ENCODE measurements around the gene ZNF177.
"Not testable (repeated sequence)": the region's sequence is repeated elsewhere in the genome, so short reads cannot be mapped to it uniquely, and the experiment has no call there.

Gene ZNF177

GRCh38 chr19:9362905-9363304, at the start of gene ZNF177:
TSS of gene ZNF177 (plus strand) at chr19:9363013. CDS start at chr19:9378312, 15,299 bp downstream.
- DNase-seq = no peak

- DNase-seq = no peak
These were observed 49.1 kb upstream of the ZNF177 start for GRCh38 chr19:9313756-9314155.

DNA sequence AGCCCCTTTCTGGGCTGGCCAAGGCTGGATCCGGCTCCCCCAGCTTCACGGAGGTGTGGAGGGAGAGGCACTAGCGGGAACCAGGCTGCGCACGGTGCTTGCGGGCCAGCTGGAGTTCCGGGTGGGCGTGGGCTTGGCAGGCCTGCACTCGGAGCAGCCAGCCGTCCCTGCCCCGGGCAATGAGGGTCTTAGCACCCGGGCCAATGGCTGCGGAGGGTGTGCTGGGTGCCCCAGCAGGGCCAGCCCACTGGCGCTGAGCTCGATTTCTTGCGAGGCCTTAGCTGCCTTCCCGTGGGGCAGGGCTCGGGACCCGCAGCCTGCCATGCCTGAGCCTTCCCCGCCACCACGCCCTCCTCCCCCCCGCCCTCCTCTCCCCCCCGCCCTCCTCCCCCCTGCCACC, 41.5 kb upstream of the ZNF177 start:
- no peak for DNase-seq

DNA sequence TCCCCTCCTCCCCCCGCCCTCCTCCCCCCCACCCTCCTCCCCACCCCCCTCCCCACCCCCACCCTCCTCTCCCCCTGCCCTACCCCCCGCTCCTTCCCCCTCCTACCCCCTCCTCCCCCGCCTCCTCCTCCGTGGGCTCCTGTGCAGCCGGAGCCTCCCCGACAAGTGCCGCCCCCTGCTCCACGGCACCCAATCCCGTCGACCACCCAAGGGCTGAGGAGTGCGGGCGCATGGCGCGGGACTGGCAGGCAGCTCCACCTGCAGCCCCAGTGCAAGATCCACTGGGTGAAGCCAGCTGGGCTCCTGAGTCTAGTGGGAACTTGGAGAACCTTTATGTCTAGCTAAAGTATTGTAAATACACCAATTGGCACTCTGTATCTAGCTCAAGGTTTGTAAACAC, 41.1 kb upstream of the ZNF177 start:
- DNase-seq = not testable (repeated sequence)

DNA sequence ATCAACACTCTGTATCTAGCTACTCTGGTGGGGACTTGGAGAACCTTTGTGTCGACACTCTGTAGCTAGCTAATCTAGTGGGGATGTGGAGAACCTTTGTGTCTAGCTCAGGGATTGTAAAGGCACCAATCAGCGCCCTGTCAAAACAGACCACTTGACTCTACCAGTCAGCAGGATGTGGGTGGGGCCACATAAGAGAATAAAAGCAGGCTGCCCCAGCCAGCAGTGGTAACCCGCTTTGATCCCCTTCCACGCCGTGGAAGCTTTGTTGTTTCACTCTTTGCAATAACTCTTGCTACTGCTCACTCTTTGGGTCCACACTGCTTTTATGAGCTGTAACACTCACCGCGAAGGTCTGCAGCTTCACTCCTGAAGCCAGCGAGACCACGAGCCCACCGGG, 40.6 kb upstream of the ZNF177 start:
- DNase-seq = not testable (repeated sequence)

GRCh38 chr19:9323557-9323918, 39.3 kb upstream of the ZNF177 start:
- DNase-seq = peak; percentile 76

DNA sequence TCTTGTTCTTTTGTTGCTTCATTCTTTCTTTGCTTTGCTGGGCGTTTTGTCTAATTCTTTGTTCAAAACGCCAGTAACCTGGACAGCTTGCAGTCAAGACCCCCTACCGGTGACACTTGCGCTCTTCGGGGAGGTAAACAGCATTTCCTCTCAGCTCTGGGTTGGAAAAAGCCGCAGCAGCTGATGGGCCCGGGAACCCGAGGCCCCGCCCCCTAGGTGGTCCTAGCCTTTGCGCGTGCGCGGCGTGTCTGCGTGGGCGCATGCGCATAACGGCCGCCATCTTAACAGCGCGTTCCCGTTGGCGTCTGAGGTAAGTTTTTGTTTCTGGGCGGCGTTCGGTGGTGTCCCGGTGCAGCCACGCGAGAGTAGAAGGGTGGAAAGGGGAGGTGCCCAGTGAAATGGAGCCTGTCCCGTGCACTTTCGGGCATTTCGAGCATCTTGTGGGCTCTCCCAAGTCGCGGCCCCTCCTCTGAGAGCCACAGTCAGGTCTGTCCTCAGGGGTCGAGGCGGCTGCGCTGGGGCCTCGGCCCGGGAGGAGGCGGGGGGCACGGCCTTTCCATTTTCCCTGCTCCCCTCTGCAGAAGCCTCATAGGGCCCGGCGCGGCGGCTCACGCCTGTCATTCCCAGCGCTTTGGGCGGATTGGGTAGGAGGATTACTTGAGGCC, 38.8 kb upstream of the ZNF177 start, which contains the start of gene ZNF559:
ZNF559 (plus strand) TSS at position 261 of the 665 bp plus-strand sequence. CDS start 14,371 bp downstream, outside the sequence.
- peak; percentile 94 for DNase-seq

- no peak for DNase-seq
These were observed 38.2 kb upstream of the ZNF177 start for GRCh38 chr19:9324584-9324962.

GRCh38 chr19:9329999-9330398, 32.8 kb upstream of the ZNF177 start:
- no peak for DNase-seq

- DNase-seq = no peak
These were observed 20.1 kb upstream of the ZNF177 start for GRCh38 chr19:9342610-9343304.

DNA sequence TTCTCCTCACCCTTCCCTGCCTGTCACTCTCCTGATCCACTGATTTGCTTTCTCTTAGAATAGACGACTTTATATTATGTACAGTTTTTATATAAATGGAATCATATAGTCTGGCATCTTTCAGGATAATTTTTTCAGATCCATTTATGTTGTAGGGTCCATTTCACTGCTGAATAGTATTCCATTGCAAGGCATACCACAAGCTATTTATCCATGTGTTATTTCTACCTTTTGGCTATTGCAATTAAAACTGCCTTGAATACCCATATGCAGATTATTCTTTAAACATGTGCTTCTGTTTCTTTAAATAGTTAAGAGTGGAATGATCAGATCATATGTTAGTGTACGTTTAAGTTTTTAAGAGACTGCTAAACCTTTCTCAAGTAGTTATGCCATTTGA, 17.8 kb upstream of the ZNF177 start:
- no peak for DNase-seq

DNA sequence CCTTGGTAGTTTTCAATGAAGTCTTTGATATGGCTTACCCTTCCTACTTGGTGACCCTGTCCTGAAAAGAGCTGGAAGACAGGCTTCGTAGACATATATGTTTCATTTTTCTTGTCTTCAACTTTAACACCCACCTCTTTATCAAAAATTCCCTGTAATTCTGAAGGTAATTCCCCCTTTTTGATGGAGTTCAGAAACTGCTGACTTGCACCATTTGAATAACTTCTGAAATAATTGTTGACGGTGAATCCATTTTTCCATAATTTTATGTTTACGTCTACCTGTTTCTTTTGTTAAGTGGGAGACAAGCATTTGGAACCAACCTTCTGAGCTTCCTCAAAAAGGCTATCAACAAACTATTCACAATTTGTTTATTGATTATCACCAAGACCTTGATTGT, 14.6 kb upstream of the ZNF177 start:
- DNase-seq = no peak

DNA sequence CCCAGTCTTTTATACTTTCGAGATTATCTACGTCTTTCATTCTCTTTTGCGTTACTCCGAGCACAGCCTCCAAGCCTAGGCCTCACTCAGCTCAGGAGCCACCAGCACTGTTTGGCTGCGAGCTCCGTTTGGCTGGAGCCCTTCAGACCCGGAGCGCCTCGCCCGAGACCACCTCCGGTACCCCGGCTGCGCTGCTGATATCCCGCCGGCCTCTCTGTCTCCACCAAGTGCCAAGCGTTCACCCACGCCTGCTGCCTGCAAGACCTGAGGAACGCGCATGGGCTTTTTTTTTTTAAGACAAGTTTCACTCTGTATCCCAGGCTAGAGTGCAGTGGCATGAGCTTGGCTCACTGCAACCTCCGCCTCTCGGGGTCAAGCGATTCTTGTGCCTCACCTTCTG, 14.1 kb upstream of the ZNF177 start:
- DNase-seq = no peak

DNA sequence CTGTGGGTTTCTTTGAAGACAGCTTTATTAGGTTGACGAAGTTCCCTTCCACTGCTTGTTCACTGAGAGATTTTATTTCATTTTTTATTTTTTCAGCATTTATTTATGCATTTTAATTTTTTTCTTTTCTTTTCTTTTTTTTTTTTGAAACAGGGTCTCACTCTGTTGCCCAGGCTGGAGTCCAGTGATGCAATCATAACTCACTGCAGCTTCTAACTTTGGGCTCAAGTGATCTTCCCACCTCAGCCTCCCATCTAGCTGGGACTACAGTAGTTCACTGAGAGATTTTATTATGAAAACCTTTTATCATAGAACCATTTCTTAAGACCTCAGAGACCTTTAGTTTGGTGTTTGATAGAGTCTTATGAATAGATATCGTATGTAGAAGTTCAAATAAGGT, 10.3 kb upstream of the ZNF177 start:
- DNase-seq = no peak

DNA sequence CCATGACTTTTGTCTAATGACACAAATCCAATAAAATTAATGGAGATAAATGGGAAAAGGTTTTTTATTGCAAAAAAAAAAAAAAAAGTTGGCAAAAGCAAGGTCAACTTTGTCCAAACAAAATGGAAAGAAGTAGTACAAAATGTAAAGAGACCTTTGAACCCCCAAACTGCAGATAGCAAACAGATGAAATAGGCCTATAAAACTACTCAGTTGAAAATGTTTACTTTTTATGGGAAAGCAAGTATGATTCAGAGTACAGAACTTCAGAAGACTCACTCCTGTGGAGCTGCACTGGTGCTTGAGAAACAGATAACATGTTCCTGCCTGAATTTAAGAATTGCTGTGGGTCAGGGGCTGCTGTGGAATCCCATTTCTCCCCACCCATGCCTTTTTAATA, 9.8 kb upstream of the ZNF177 start:
- DNase-seq = no peak

DNA sequence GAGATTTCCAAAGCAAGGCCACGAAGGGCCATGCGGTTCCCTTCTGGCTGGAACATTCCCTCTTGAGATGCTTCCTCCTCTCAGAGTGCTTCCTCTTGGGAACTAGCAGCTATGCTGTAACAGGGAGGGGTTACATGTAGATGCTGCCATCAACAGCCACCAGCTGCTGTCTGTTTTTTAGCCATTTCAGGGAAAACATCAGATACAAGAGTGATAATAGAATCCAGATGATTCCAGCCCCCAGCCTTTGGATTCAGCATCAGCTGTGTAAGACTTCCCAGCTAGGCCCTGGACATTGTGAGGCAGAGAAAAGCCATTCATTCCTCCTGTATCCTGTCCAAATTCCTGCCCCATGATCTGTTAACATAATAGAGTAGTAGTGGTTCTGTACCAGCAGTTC, 8.2 kb upstream of the ZNF177 start:
- no peak for DNase-seq

DNA sequence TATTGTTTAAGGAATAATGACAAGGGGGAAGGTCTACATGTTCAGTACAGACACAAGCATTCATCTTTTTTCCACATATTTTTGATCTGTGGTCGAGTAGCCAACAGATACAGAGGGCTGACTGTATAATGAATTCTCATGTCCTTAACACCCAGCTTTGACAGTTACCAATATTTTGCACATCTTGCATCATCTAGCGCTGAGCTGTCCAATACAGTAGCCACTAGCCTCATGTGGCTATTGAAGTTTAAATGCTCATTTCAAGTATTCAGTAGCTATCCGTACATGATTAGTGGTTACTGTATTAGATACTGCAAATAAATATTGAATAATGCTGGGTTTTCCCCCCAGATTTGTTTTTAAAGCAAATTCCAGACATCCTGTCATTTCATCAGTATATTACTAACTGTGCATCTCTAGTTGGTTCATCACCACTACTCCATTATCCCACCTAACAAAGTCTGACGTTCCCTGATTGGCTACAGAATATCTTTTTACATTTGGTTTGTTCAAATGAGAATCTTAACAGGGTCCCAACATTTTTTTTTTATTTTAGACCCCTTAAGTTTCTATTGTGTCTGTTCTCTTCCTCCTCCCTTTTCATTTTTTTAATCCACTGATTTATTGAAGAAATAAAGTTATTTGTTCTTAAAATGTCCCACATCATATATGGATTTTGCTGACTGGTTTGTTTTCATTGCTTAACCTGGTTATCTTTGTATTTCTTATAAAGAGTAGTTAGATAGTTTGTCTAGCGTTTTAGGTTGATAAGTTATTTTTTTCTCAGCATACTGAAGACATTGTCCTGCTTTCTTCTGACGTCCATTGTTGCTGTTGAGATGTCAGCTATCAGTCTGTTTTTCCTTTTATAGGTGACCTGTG, 8.2 kb downstream of the ZNF177 start:
- no peak for DNase-seq

DNA sequence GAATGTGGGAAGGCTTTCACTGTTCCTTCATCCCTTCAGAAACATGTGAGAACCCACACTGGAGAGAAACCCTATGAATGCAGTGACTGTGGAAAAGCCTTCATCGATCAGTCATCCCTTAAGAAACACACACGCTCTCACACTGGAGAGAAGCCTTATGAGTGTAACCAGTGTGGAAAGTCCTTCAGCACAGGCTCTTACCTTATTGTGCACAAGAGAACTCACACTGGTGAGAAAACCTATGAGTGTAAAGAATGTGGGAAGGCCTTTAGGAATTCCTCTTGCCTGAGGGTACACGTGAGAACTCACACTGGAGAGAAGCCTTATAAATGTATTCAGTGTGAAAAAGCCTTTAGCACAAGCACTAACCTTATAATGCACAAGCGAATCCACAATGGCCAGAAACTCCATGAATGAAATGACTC, 18.6 kb downstream of the ZNF177 start:
- DNase-seq = no peak

GRCh38 chr19:9406798-9407352, 44.1 kb downstream of the ZNF177 start:
- DNase-seq = no peak

DNA sequence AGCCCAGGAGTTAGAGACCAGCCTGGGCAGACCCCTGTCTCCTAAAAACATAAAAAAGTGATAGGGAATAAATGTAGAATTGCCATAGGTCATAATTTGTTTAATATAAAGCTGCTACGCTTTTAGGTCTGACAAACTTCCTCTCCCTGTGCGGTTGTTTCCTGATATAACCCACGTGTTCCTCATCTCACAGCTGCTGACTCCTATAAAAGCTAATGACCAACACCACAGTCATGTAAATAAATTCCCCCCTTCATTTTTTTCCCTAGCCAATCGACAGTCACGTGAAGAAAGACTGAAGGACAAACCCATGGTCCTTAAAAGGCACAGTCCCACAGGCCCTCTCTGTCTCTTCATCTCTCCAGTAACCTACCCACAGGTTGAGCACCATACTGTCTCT, 45.0 kb downstream of the ZNF177 start:
- DNase-seq = no peak

GRCh38 chr19:9413240-9413954, 50.6 kb downstream of the ZNF177 start:
- no peak for DNase-seq

- DNase-seq = no peak
These were observed 65.1 kb downstream of the ZNF177 start for GRCh38 chr19:9427941-9428340.

- no peak for DNase-seq
These were observed 67.6 kb downstream of the ZNF177 start for GRCh38 chr19:9430444-9430843.

All from NCI-H1105 (cell line).